Activated CD4-positive, alpha-beta T cell treated with anti-CD3 and anti-CD28 coated beads, Interleukin-2, amount 50 U/mL, for 16 hours (primary cell): ENCODE results near the gene C19orf18.
"Not testable (repeated sequence)": the region's sequence is repeated elsewhere in the genome, so short reads cannot be mapped to it uniquely, and the experiment has no call there.

ENCODE experiments used
- DNase-seq: peaks from one replicate; pipeline ENCODE4 v3.0.0-alpha.2; 2020

C19orf18 gene

DNA sequence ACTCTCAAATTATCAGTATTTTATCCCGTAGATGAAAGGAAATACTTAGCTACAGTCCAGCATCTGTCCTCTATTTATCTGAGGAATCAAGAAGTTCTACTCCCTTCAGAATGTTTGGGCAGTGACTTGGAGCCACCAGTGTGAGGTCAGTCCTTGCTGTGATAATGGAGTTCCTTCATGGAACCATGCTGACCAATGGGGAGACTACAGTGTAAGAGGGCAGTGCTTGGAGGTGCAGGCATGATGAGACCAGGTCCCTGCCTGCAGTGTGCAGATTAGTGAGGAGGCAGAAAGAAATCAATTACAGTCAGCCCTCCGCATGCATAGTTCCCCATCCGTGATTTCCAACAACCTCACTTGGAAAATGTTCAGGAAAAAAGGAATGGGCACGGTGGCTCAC lies at the start of gene C19orf18:
Gene C19orf18 (minus strand): TSS at position 101 of the 400 bp plus-strand sequence. CDS start 102 bp downstream, outside the sequence.
- no peak for DNase-seq

- DNase-seq, result no peak
Measured at GRCh38 chr19:58022283-58022660, 47.9 kb upstream of the C19orf18 start.

- peak; percentile 9 for DNase-seq
Measured at GRCh38 chr19:58021541-58022282, 47.4 kb upstream of the C19orf18 start.

DNA sequence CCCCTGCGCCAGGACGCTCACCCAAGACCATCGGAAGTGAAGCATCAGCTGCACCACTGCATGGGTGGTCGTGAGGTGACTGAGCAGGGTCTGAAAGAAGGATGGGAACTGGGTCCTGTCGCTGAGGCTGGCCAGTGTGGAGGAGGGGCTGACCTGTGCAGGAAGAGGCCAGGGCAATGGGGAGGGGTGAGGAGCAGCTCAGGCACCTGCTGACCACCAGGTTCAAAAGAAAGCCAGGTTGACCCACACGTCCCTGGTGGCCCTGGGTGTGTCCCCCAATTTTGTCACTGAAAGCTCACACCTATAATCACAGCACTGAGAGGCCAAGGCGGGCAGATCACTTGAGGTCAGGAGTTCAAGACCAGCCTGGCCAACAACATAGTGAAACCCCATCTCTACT lies 45.8 kb upstream of the C19orf18 start:
- no peak for DNase-seq

DNA sequence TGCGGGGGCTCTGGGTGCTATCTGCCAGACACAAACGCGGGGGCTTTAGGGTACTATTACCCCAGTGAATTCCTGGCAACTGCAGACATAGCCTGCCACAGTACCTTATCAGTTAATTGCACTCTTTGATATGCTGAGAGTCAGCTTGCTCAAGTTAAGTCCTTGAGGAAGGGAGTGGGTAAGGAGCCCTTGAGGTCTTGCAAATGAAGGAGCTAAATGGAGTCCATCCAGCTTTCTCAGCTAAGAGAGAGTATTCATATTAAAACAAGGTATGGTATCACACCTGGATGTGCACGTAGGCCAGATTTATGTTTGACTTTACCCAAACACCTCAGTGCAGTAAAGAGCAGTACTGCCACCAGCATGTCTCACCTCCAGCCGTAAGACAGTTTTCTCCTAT lies 39.8 kb upstream of the C19orf18 start:
- DNase-seq, result no peak

- no peak for DNase-seq
Measured at GRCh38 chr19:58010507-58010906, 36.2 kb upstream of the C19orf18 start.

DNA sequence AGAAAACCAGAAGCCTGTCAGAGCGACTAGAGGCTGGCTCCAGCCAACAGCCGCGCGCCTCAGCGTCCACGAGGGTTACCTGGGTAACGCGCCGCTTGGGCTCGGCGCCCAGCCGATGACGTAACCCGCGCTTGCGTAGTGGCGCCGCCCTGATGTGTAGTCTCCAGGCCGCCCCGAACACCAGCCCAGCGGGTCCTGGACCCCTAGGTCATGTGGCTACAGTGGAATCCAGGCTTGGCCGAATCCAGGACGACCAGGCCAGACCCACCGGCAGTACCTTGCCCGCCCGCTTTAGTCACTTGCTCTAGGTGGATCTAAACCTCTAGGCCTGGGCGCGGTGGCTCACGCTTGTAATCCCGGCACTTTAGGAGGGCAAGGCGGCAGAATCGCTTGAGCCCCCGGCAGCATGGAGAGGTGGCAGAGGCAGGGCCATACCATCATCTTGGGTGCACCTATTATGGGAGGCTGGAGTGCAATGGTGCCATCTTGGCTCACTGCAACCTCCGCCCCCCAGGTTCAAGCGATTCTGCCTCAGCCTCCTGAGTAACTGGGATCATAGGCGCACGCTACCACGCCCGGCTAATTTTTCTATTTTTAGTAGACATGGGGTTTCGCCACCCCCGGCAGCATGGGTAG lies 35.5 kb upstream of the C19orf18 start:
- peak; percentile 48 for DNase-seq

DNA sequence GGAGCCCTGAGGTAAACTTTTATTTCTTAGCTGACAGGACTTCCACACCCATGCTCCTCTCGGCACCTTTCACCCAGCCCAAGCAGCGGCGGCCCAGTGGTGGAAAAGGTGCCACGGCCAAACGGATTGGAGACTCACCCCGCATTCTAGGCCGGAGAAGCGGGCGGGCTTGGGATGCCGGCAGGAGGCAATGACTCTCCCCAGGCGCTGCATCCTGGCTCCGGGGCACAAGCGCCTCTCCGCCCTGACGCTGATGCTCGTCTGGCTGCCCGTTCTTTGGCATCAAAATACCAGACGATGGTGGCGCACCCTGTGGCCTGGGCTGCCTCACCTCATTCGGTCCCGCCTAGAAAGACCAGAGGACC lies 34.9 kb upstream of the C19orf18 start:
- no peak for DNase-seq

DNA sequence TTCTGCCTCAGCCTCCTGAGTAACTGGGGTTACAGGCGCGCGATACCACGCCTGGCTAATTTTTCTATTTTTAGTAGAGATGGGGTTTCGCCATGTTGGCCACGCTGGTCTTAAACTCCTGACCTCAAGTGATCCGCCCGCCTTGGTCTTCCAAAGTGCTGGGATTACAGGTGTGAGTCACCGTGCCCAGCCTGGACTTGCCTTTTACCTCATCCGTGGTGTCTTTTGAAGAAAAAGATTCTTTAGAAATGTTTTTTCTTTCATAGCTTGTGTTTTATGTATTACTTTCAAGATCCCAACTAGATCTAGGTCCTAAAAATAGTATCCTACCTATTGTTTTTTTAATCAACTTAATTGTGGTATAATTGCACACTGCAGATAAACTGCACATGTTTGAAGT lies 34.5 kb upstream of the C19orf18 start:
- DNase-seq, result not testable (repeated sequence)

- DNase-seq, result no peak
Measured at GRCh38 chr19:58007285-58007684, 33.0 kb upstream of the C19orf18 start.

DNA sequence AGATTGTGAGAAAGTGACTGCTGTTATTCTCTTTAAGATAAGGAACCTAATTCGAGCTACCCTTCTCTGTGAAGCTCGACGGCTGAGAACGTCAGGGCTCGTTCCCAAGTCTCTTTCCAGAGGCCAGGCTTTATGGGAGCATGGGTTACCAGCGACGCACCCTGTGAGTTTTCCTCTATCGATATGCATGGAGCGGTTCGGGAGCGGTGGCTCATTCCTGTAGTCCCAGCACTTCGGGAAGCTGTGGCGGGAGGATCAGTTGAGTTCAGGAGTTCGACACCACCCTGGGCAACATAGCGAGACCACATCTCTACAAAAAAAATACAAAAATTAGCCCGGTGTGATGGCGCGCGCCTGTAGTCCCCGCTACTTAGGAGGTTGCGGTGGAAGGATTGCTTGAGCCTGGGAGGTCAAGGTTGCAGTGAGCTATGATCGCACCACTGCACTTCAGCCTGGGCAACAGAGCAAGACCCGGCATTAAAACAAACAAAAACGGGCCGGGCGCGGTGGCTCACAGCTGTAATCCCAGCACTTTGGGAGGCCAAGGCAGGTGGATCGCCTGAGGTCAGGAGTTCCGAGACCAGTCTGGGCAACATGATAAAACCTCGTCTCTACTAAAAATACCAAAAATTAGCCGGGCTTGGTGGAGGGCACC lies 29.0 kb upstream of the C19orf18 start:
- DNase-seq, result no peak

DNA sequence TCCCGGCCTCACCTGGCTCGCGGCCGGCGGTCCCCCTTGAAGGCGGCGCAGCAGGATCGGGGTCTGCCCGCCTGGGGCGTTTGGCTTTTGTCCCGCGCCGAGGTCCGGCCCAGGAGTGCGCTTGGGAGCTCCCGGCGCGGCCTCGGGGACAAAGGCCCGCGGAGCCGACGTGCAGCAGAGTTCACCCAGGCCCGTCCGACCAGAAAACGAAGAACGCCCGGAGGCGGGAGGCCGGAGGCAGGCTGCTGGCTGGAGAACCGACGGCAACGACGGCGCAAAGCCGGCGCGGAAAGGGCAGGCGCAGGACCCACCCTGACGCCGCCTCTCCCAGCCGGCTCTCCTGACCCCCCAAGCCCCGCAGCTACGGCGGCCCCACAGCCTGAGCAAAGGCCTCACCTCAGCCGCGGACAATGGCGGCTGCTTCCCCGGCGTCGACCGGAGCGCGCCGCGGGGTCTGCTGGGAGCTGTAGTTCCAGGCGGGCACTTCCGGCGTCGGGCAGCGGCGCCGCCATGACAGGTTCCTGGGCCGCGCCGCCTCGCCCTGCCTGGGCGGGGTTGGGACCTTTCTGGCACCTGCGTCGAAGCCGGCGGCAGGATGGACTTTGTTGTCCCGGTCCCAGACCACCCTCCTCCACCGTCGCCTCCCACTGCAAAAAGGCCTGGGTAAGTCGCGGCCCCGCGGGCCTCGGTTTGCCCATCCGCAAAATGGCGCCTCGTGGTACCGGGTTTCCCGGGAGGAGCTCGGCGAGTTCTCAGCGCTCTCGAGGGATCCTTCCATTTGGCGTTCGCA lies 28.2 kb upstream of the C19orf18 start, which contains the start of gene ZNF606:
Gene ZNF606 (minus strand): TSS at position 437 of the 790 bp plus-strand sequence. CDS start 1,501 bp downstream, outside the sequence.
- peak; percentile 78 for DNase-seq

- DNase-seq, result peak; percentile 2
Measured at GRCh38 chr19:58001895-58002369, 27.6 kb upstream of the C19orf18 start.

GRCh38 chr19:58000677-58001076 lies 26.3 kb upstream of the C19orf18 start:
- no peak for DNase-seq

- DNase-seq, result no peak
Measured at GRCh38 chr19:57992841-57993240, 18.5 kb upstream of the C19orf18 start.

DNA sequence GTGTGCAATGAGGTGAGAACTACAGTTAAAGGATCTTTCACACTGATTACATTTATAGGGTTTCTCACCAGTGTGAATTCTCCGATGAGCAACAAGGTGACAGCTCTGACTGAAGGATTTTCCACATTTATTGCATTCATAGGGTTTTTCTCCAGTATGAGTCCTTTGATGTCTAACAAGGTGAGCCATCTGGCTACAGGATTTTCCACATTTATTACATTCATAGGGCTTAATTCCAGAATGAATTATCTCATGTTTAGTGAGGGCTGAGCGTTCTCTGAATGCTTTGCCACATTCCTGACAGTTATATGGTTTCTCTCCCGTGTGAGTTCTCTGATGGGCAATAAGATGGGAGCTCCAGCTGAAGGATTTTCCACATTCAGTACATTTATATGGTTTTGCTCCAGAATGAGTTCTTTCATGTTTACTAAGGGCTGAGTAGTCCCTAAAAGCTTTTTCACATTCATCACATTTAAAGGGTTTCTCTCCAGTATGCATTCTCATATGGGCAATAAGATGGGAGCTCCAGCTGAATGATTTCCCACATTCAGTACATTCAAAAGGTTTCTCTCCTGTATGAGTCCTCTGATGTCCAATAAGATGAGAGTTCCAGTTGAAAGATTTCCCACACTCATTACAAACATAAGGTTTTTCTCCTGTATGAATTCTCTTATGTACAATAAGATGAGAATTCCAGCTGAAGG lies 4.4 kb upstream of the C19orf18 start:
- DNase-seq, result no peak

- DNase-seq, result no peak
Measured at GRCh38 chr19:57964761-57965160, 9.6 kb downstream of the C19orf18 start.

DNA sequence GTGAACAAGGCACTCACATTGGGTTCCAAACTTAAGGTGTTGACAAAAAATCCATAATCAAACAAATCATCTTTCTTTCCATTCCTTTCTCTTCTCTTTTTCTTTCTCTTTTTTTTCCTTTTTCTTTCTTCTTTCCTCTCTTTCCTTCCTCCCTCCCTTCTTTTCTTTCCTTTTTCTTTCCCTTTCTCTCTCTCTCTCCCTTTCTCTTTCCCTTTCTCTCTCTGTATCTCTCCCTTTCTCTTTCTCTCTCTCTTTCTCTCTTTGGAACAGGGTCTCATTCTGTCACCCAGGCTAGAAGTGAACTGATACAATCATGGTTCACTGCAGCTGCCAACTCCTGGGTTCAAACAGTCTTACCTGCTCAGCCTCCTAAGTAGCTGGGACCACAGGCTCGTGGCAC lies 12.5 kb downstream of the C19orf18 start:
- no peak for DNase-seq

DNA sequence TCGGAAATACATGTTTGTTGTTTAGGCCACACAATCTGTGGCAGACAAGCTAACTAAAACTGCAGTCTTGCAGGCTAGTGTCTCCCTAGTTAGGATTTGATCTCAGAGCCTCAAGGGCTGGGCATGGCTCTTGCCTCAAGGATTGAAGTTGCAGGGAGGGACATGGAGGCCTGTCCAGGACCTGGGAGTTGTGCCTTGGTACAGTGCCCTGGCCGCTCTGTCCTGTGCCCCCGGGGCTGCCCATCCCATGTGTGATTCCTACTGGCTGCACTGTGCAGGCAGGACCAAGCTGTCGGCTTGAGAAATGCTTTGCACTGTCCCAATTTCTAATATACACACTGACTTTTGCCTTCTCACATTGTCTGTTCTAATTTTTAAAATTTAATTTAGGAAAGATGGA lies 19.3 kb downstream of the C19orf18 start:
- no peak for DNase-seq

- no peak for DNase-seq
Measured at GRCh38 chr19:57949702-57950101, 24.6 kb downstream of the C19orf18 start.

- no peak for DNase-seq
Measured at GRCh38 chr19:57949296-57949695, 25.0 kb downstream of the C19orf18 start.

DNA sequence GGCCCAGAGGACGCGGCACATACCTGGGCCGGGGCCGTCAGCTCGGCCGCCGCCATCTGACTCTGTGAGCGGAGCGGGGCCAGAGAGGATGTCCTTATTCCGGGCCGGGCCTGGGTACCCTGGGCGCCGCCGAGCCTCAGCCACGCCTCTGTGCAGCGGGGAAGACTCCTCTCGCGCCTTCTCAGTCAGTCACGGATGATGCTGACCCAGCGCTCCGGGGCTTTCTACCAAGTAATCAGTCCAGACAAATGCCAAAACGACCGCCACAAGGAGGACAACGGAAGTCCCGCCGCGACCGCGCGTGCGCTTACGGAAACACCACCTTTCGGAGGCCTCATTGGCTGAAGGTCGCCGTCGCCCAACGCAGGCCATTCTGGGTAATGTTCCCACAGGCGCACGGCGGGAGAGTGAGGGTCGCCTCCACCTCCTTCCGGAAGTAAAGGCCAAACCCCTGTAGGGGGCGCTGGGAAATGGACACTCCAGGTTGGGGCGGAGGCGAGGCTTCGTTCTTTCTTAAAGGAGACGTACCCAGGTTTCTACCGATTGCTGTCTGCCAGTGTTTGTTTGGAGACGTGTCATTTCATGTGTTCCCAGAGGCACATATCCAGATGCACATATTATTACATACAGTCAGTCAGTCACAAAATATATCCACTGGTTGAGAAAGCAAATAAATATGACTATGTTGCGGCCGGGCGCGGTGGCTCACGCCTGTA lies 26.8 kb downstream of the C19orf18 start, which contains the start of gene ZNF256:
Gene ZNF256 (minus strand): TSS at position 288 of the 716 bp plus-strand sequence. CDS start 232 bp downstream, at position 56.
- DNase-seq, result peak; percentile 92
